ENCODE results near the gene INTS3.

The INTS3 gene

GRCh38 chr1:153696741-153697140 lies 31.1 kb upstream of the INTS3 start:
- H3K4me3 ChIP-seq (ENCODE audit: low read length) = no peak overlapping the region
- DNase-seq (ENCODE audit: low read depth) = no peak
- TF ChIP-seq CTCF (conservative IDR thresholded peaks at IDR 0.05; ENCODE audit: low read depth, low read length) = no peak

- DNase-seq (ENCODE audit: low read depth) = no peak
- TF ChIP-seq CTCF (conservative IDR thresholded peaks at IDR 0.05; ENCODE audit: low read depth, low read length) = no peak
- H3K4me3 ChIP-seq (ENCODE audit: low read length) = no peak overlapping the region
These were observed 30.4 kb upstream of the INTS3 start for GRCh38 chr1:153697191-153698019.

- no peak overlapping the region for H3K4me3 ChIP-seq (ENCODE audit: low read length)
- DNase-seq (ENCODE audit: low read depth) = no peak
- TF ChIP-seq CTCF (conservative IDR thresholded peaks at IDR 0.05; ENCODE audit: low read depth, low read length) = no peak
These were observed 29.6 kb upstream of the INTS3 start for GRCh38 chr1:153698020-153698922.

GRCh38 chr1:153698923-153699714 lies 28.7 kb upstream of the INTS3 start:
- no peak for TF ChIP-seq CTCF (conservative IDR thresholded peaks at IDR 0.05; ENCODE audit: low read depth, low read length)
- DNase-seq (ENCODE audit: low read depth) = no peak
- no peak overlapping the region for H3K4me3 ChIP-seq (ENCODE audit: low read length)

GRCh38 chr1:153699768-153700167 lies 28.1 kb upstream of the INTS3 start:
- no peak overlapping the region for H3K4me3 ChIP-seq (ENCODE audit: low read length)
- DNase-seq (ENCODE audit: low read depth) = no peak
- no peak for TF ChIP-seq CTCF (conservative IDR thresholded peaks at IDR 0.05; ENCODE audit: low read depth, low read length)

GRCh38 chr1:153705484-153705883 lies 22.4 kb upstream of the INTS3 start:
- DNase-seq (ENCODE audit: low read depth) = no peak
- H3K4me3 ChIP-seq (ENCODE audit: low read length) = no peak overlapping the region
- TF ChIP-seq CTCF (conservative IDR thresholded peaks at IDR 0.05; ENCODE audit: low read depth, low read length) = no peak

Data from retinal pigment epithelial cell (primary cell).